K562 (cell line): ENCODE measurements around the gene FAM228A.

Source experiments
- E4F1 ChIP-seq: fragments of 250-450 bp; sonication (Bioruptor Pico); IDR thresholded peaks from 2 replicates; pipeline ENCODE4 v1.5.0; 2021; ENCODE audit warnings: mild to moderate bottlenecking, borderline replicate concordance
- NCOA2 ChIP-seq, 2 experiments: fragments of 450-650 bp; IDR thresholded peaks; 2 replicates each; pipeline ENCODE4 v1.6.1; 2018; ENCODE audit warnings: mild to moderate bottlenecking in 2 of 2, moderate library complexity in 1 of 2; ENCODE audit not compliant: partially characterized antibody in 2 of 2

GRCh38 chr2:24210106-24210455 is 35.2 kb downstream of the FAM228A start:
- TF ChIP-seq NCOA2 (IDR thresholded peaks at IDR 0.05; ENCODE audit: partially characterized antibody in 2 of 2) = no peak
- no peak for TF ChIP-seq E4F1
